Activated B cell treated with CpG ODN at 0.5 μM for 24 hours (primary cell): Measurements from ENCODE around the gene MSMP. TPM values are rescaled to one million over a fixed set of nuclear protein-coding genes. Genes with fewer than 3 reads are reported as not detected.
A peak's percentile ranks its signal among the peaks of the same experiment; 100 is the strongest.

Experiments
- ATAC-seq: fragments of 200-7000 bp; cut with Tn5 transposase; one replicate; pipeline ENCODE4 v1.10.0; 2021; ENCODE audit warnings: low read depth, mild to moderate bottlenecking, moderate library complexity
- CTCF ChIA-PET: fragments of 350-600 bp; sonication (Branson Sonifier 250); formaldehyde crosslinking; loops from one replicate; lab custom pipeline; 2021; ENCODE audit warnings: antibody characterized with exemption; lab: Charles Lee
- POLR2A ChIA-PET: fragments of 350-600 bp; sonication (Branson Sonifier 250); formaldehyde crosslinking; loops from one replicate; lab custom pipeline; 2021; ENCODE audit warnings: antibody characterized with exemption; lab: Charles Lee
- DNase-seq: peaks from one replicate; pipeline ENCODE4 v3.0.0; 2022
- H3K27ac Mint-ChIP-seq: one replicate; pipeline ENCODE4 v1.8.0; 2020; ENCODE audit warnings: mixed read lengths
- H3K27me3 Mint-ChIP-seq: one replicate; pipeline ENCODE4 v1.8.0; 2021; ENCODE audit warnings: mixed read lengths
- H3K36me3 Mint-ChIP-seq: one replicate; pipeline ENCODE4 v1.8.0; 2021; ENCODE audit warnings: low read depth, mixed read lengths
- H3K4me1 Mint-ChIP-seq: one replicate; pipeline ENCODE4 v1.8.0; 2021; ENCODE audit warnings: mixed read lengths
- H3K4me3 Mint-ChIP-seq: one replicate; pipeline ENCODE4 v1.8.0; 2020; ENCODE audit warnings: mild to moderate bottlenecking, mixed read lengths
- H3K9me3 Mint-ChIP-seq: one replicate; pipeline ENCODE4 v1.8.0; 2020; ENCODE audit warnings: mixed read lengths
- intact Hi-C: fragments of 100-400 bp; cut with micrococcal nuclease; formaldehyde crosslinking; loops from one replicate; pipeline ENCODE4 v1.15.1; 2024
- total RNA-seq: library from RNA; stranded (reverse); gene quantifications from 2 replicates; pipeline ENCODE4 v1.2.3, GENCODE V29; 2022
- TF ChIP-seq, protein P1 (sequence below): fragments of 200-600 bp; IDR thresholded peaks from one replicate; pipeline ENCODE4 v1.8.0; 2022; ENCODE audit warnings: antibody characterized with exemption, mild to moderate bottlenecking

Gene MSMP
- total RNA-seq, 1 donor from 2014 or later = 1.2 TPM

DNA sequence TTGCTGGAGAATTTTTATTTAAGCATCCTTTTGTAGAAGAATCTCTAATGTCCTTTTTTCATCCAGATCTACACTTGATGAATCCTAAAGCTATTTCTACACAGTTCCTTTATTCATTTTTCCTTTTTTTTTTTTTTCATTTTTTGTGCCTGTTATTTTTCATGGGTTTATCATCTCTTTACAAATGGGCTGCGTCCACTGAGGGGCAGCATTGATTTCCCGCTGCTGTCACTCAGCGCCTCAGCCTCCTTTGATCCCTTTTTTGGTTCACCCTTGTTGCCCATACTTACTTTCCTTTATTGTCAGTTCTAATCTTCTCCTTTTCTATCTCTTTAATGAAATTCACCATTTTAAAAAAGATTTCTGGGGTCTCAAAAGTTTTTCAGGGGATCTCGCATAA is 5.7 kb upstream of the MSMP start:
- H3K36me3 Mint-ChIP-seq = peaks cover 15% of the 10 kb centered on the region
- CTCF ChIA-PET = interaction anchor here (0.9 to 2.1 kb wide), 3 partner anchors 21 to 66 kb away, joined by 3 to 7 read pairs (median 4); no protein-coding TSS in a partner anchor
- TF ChIP-seq, protein P1, sequence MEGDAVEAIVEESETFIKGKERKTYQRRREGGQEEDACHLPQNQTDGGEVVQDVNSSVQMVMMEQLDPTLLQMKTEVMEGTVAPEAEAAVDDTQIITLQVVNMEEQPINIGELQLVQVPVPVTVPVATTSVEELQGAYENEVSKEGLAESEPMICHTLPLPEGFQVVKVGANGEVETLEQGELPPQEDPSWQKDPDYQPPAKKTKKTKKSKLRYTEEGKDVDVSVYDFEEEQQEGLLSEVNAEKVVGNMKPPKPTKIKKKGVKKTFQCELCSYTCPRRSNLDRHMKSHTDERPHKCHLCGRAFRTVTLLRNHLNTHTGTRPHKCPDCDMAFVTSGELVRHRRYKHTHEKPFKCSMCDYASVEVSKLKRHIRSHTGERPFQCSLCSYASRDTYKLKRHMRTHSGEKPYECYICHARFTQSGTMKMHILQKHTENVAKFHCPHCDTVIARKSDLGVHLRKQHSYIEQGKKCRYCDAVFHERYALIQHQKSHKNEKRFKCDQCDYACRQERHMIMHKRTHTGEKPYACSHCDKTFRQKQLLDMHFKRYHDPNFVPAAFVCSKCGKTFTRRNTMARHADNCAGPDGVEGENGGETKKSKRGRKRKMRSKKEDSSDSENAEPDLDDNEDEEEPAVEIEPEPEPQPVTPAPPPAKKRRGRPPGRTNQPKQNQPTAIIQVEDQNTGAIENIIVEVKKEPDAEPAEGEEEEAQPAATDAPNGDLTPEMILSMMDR = no peak
- ATAC-seq = no peak
- peaks cover 61% of the 10 kb centered on the region for H3K4me1 Mint-ChIP-seq
- H3K27ac Mint-ChIP-seq = peak overlapping the region; percentile 43
- no peaks in the 10 kb centered on the region for H3K27me3 Mint-ChIP-seq
- intact Hi-C loops = no loop called here
- H3K9me3 Mint-ChIP-seq = no peaks in the 10 kb centered on the region
- no peak for DNase-seq
- no peak overlapping the region for H3K4me3 Mint-ChIP-seq
- POLR2A ChIA-PET = interaction anchor here (0.6 to 1.9 kb wide), 2 partner anchors 11 to 126 kb away, joined by 5 to 6 read pairs; partner anchors contain the start of genes GBA2 and RGP1

DNA sequence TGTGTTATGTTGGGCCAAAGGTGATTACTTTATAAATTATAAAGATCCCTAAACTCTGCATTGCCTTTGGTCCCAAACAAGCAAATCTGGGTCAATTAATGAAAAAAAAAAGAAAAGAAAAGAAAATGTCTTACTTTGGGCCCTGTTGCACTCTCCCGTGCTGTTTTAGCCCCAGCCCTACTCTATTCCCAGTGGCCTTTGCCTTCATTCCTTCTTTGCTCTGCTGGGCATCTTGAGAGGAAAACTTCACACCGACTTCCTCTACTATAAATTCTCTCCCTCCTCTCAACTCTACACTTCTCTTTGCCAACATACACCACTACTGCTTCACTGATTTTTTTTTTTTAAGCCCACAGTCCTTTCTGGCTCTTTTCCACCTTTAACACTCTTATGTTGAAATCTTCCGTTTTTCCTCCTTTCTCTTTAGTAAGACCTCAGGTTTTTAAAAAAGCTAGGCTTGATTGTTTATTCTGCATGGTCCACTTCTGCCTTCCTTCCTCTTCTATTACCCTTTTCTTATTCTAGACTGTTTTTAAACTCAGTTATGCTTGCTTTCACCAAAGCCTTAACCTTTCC is 4.5 kb upstream of the MSMP start:
- DNase-seq (no peak), ATAC-seq (no peak)
- peaks cover 23% of the 10 kb centered on the region for H3K36me3 Mint-ChIP-seq
- ChIA-PET POLR2A (interaction anchor here (0.7 to 1.9 kb wide), 7 partner anchors 9 to 644 kb away, joined by 3 to 7 read pairs (median 4); partner anchors contain the start of genes CREB3, GBA2, HINT2 and RGP1), CTCF (interaction anchor here (1.0 to 2.6 kb wide), 3 partner anchors 31 to 124 kb away, joined by 4 to 15 read pairs (median 4); no protein-coding TSS in a partner anchor)
- peak overlapping the region; percentile 76 for H3K27ac Mint-ChIP-seq
- TF ChIP-seq, protein P1 = no peak
- intact Hi-C loops = no loop called here
- H3K27me3 Mint-ChIP-seq = no peaks in the 10 kb centered on the region
- H3K4me3 Mint-ChIP-seq = peak overlapping the region; percentile 39
- peaks cover 61% of the 10 kb centered on the region for H3K4me1 Mint-ChIP-seq
- H3K9me3 Mint-ChIP-seq = no peaks in the 10 kb centered on the region

DNA sequence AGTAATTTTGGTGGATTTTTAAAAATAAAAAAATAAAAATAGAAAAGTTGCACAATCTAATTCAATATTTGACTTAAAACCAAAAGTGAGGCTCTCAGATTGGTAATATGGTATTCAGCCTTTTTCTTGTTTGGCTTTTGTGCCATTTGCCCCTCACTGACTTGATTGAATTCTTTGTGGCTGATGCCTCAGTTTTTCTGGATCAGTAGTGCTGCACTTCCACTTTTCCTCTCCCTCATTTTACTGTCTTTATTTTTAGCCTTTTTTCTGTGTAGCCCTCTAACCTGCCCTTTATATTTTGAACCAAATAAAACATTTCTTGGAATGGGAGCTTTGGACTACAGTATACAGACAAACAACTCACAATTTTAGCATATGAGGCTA is 3.8 kb upstream of the MSMP start:
- intact Hi-C loops = loop anchor here (1.0 kb wide), 5 partner anchors 9 to 154 kb away; partner anchors contain the start of genes CREB3, GBA2, HINT2 and RGP1
- H3K36me3 Mint-ChIP-seq = peaks cover 30% of the 10 kb centered on the region
- POLR2A ChIA-PET = interaction anchor here (0.6 to 1.6 kb wide), 6 partner anchors 15 to 644 kb away, joined by 3 to 10 read pairs (median 4); partner anchors contain the start of genes CREB3 and TLN1
- DNase-seq (no peak), ATAC-seq (no peak)
- peak overlapping the region; percentile 64 for H3K4me3 Mint-ChIP-seq
- TF ChIP-seq, protein P1 = no peak
- H3K27ac Mint-ChIP-seq = peak overlapping the region; percentile 76
- H3K4me1 Mint-ChIP-seq = peaks cover 60% of the 10 kb centered on the region
- no peaks in the 10 kb centered on the region for H3K9me3 Mint-ChIP-seq
- H3K27me3 Mint-ChIP-seq = no peaks in the 10 kb centered on the region
- CTCF ChIA-PET = interaction anchor here (1.0 to 2.6 kb wide), 2 partner anchors 32 to 124 kb away, joined by 4 to 15 read pairs; no protein-coding TSS in a partner anchor

DNA sequence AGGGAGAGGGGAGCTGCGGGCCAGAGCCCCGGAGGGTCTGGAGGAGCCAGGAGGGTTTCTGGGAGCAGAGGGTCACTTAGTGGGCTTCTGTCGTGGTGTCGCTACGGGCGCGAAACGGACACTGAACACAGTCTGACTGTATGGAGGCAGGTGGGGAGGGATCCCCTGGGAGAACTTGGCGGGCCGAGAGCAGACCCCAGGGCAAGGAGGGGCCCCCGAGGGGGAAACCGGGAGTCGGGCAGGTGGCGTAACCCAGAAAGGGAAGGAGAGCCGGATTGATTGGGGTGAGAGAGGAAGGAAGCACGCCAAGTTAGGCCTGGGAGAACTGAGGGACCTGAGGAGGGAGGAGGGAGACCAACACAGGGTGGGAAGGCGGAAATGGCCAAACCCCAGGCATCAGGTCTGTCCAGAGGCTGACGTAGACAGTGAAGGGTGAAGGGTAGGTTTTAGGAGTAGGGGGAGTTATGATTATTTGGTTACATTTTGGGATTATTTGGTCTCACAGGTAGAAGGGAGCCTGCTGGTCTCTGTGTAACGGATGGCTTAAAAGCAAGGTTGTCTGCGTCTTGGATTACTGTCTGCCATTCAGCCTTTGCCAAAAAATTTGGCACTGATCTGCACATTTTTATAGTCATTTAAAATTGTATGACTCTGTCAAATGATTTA is 3.3 kb upstream of the MSMP start:
- DNase-seq (no peak), ATAC-seq (peak; percentile 29)
- no peaks in the 10 kb centered on the region for H3K27me3 Mint-ChIP-seq
- ChIA-PET POLR2A (interaction anchor here (0.6 to 2.1 kb wide), 29 partner anchors 10 to 182 kb away, joined by 3 to 28 read pairs (median 5); partner anchors contain the start of genes CREB3, GBA2, RGP1 and SPAG8), CTCF (interaction anchor here (0.8 to 2.6 kb wide), 16 partner anchors 10 to 146 kb away, joined by 3 to 15 read pairs (median 4); partner anchors contain the start of genes CCDC107, GBA2, RGP1 and RMRP)
- TF ChIP-seq, protein P1 = no peak
- peak overlapping the region; percentile 93 for H3K27ac Mint-ChIP-seq
- peaks cover 58% of the 10 kb centered on the region for H3K4me1 Mint-ChIP-seq
- peak overlapping the region; percentile 91 for H3K4me3 Mint-ChIP-seq
- peaks cover 35% of the 10 kb centered on the region for H3K36me3 Mint-ChIP-seq
- H3K9me3 Mint-ChIP-seq = no peaks in the 10 kb centered on the region
- intact Hi-C loops = loop anchor here (1.0 kb wide), 5 partner anchors 8 to 153 kb away; partner anchors contain the start of genes CREB3, GBA2, HINT2 and RGP1
